22Rv1 (cell line): ENCODE data around the gene ZFYVE28.

ENCODE experiments used
- ZFX ChIP-seq: fragments of 450-650 bp; IDR thresholded peaks from 2 replicates; pipeline ENCODE4 v1.6.1; 2017; ENCODE audit warnings: antibody characterized with exemption, borderline replicate concordance
- TF ChIP-seq, protein P1 (sequence below): fragments of 450-650 bp; IDR thresholded peaks from 2 replicates; pipeline ENCODE4 v1.5.1; 2017; ENCODE audit warnings: mild to moderate bottlenecking

DNA sequence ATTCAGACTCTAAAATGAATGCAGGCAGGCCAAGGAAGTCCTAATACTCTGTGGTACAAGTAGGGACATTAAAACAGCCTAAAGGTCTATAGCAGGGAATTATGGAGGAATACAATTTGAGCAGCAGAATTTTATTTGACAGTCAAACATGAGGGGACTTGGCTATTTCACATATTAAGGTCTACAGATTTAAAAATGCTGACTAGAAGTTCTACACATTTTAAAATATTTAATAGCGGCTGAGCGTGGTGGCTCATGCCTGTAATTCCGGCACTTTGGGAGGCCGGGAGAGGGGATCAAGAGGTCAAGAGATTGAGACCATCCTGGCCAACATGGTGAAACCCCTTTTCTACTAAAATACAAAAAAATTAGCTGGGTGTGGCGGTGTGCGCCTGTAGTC lies 187.4 kb downstream of the ZFYVE28 start:
- TF ChIP-seq, protein P1, sequence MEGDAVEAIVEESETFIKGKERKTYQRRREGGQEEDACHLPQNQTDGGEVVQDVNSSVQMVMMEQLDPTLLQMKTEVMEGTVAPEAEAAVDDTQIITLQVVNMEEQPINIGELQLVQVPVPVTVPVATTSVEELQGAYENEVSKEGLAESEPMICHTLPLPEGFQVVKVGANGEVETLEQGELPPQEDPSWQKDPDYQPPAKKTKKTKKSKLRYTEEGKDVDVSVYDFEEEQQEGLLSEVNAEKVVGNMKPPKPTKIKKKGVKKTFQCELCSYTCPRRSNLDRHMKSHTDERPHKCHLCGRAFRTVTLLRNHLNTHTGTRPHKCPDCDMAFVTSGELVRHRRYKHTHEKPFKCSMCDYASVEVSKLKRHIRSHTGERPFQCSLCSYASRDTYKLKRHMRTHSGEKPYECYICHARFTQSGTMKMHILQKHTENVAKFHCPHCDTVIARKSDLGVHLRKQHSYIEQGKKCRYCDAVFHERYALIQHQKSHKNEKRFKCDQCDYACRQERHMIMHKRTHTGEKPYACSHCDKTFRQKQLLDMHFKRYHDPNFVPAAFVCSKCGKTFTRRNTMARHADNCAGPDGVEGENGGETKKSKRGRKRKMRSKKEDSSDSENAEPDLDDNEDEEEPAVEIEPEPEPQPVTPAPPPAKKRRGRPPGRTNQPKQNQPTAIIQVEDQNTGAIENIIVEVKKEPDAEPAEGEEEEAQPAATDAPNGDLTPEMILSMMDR: no peak
- TF ChIP-seq ZFX: no peak
